GM12878 (cell line): ENCODE measurements around the gene RALGDS. TPM values are rescaled to one million over a fixed set of nuclear protein-coding genes. Genes with fewer than 3 reads are reported as not detected.

Experiments
- ATAC-seq: fragments of 200-7000 bp; cut with Tn5 transposase; 3 replicates; pipeline ENCODE4 v1.9.1; 2020; ENCODE audit warnings: mild to moderate bottlenecking, moderate library complexity
- BruUV-seq: library from RNA; stranded (reverse); fragments of 400-500 nt; replicated peaks from 2 replicates; lab custom pipeline; 2021; lab: Mats Ljungman, UMichigan
- CTCF ChIA-PET: fragments of 300-600 bp; sonication (Branson Sonifier 250); formaldehyde crosslinking; extraction: SDS; loops from one replicate; lab custom pipeline; 2021; ENCODE audit warnings: inconsistent platforms; lab: Yijun Ruan, JAX
- POLR2A ChIA-PET: fragments of 350-600 bp; formaldehyde crosslinking; extraction: SDS; loops from one replicate; lab custom pipeline; 2021; ENCODE audit warnings: inconsistent platforms; lab: Charles Lee
- RAD21 ChIA-PET: fragments of 300-600 bp; sonication (Branson Sonifier 250); formaldehyde crosslinking; loops from one replicate; lab custom pipeline; 2023; ENCODE audit warnings: antibody characterized with exemption; ENCODE audit not compliant: unreplicated experiment; lab: Charles Lee
- SMC1A ChIA-PET: fragments of 300-600 bp; sonication (Branson Sonifier 250); formaldehyde crosslinking; loops from one replicate; lab custom pipeline; 2023; ENCODE audit not compliant: unreplicated experiment, uncharacterized antibody; lab: Charles Lee
- DNase-seq: peaks from one replicate; pipeline ENCODE4 v3.0.0-alpha.2; 2011; ENCODE audit warnings: low read depth, low spot score
- FAIRE-seq: peaks from 3 replicates; lab custom pipeline; 2011; peaks lifted over from hg19 to GRCh38; lab: Jason Lieb, UNC
- H2AFZ ChIP-seq: 2 replicates; pipeline ENCODE4 v1.6.0; 2011; ENCODE audit warnings: low read depth, low read length, control low read depth; ENCODE audit not compliant: control insufficient read depth
- H3K27ac ChIP-seq: 2 replicates; pipeline ENCODE4 v1.5.1; 2011; ENCODE audit warnings: control low read depth; ENCODE audit not compliant: control insufficient read depth, insufficient read depth
- H3K27me3 ChIP-seq, 2 experiments: replicated peaks in 1 of 2; 2 replicates each; pipeline versions ENCODE4 v1.6.0 to v1.6.1; 2011; ENCODE audit warnings: low read length in 1 of 2; ENCODE audit not compliant: control insufficient read depth in 2 of 2, insufficient read depth in 2 of 2
- H3K36me3 ChIP-seq, 2 experiments: 2 replicates each; pipeline ENCODE4 v1.5.1; 2011; ENCODE audit warnings: low read length in 1 of 2; ENCODE audit not compliant: control insufficient read depth in 2 of 2, insufficient read depth in 2 of 2
- H3K4me1 ChIP-seq: 2 replicates; pipeline ENCODE4 v1.6.1; 2011; ENCODE audit warnings: mild to moderate bottlenecking, low read length, moderate library complexity, mixed read lengths; ENCODE audit not compliant: control insufficient read depth, insufficient read depth
- H3K4me2 ChIP-seq: 2 replicates; pipeline ENCODE4 v1.6.0; 2011; ENCODE audit warnings: control low read depth; ENCODE audit not compliant: control insufficient read depth, insufficient read depth
- H3K4me3 ChIP-seq: fragments of 200-600 bp; sonication (generic); 2 replicates; pipeline ENCODE4 v1.5.1; 2016
- H3K79me2 ChIP-seq: 2 replicates; pipeline ENCODE4 v1.6.0; 2011; ENCODE audit warnings: low read length; ENCODE audit not compliant: control insufficient read depth, insufficient read depth
- H3K9ac ChIP-seq: 2 replicates; pipeline ENCODE4 v1.8.0; 2011; ENCODE audit warnings: low read length, control low read depth, mixed read lengths; ENCODE audit not compliant: control insufficient read depth, insufficient read depth
- H3K9me3 ChIP-seq: replicated peaks from 3 replicates; pipeline ENCODE4 v1.5.1; 2011; ENCODE audit warnings: mild to moderate bottlenecking, low read length; ENCODE audit not compliant: control insufficient read depth, insufficient read depth
- H4K20me1 ChIP-seq: 2 replicates; pipeline ENCODE4 v1.6.0; 2011; ENCODE audit not compliant: control insufficient read depth, insufficient read depth
- CHD4 ChIP-seq: fragments of 200-600 bp; sonication (generic); IDR thresholded peaks from 2 replicates; pipeline ENCODE4 v1.6.1; 2016; ENCODE audit warnings: mild to moderate bottlenecking
- MTA3 ChIP-seq: IDR thresholded peaks from 2 replicates; pipeline ENCODE4 v1.6.1; 2012; ENCODE audit warnings: low read length, inconsistent platforms, borderline replicate concordance
- NFIC ChIP-seq: IDR thresholded peaks from 2 replicates; pipeline ENCODE4 v1.6.1; 2012; ENCODE audit warnings: low read depth, mild to moderate bottlenecking, inconsistent platforms, low read length, moderate library complexity
- NFYA ChIP-seq: IDR thresholded peaks from 2 replicates; pipeline ENCODE4 v1.6.1; 2011; ENCODE audit warnings: low read depth, mild to moderate bottlenecking, low read length, improper control_type of control experiment, borderline replicate concordance
- NR2F1 ChIP-seq: fragments of 450-650 bp; conservative IDR thresholded peaks from 2 replicates; pipeline ENCODE4 v1.6.1; 2017; ENCODE audit warnings: mild to moderate bottlenecking
- NRF1 ChIP-seq: conservative IDR thresholded peaks from 2 replicates; pipeline ENCODE4 v1.6.1; 2011; ENCODE audit warnings: mild to moderate bottlenecking, low read depth, low read length, improper control_type of control experiment
- PAX5 ChIP-seq: IDR thresholded peaks from 2 replicates; pipeline ENCODE4 v1.6.1; 2011; ENCODE audit warnings: low read depth, low read length, borderline replicate concordance
- POLR2A ChIP-seq: IDR thresholded peaks from 2 replicates; pipeline ENCODE4 v1.6.1; 2011; ENCODE audit warnings: low read depth, mild to moderate bottlenecking, low read length
- SMC3 ChIP-seq: IDR thresholded peaks from 2 replicates; pipeline ENCODE4 v1.6.1; 2011; ENCODE audit warnings: low read length, improper control_type of control experiment, borderline replicate concordance
- WGBS: methylation state at CpG from one replicate; pipeline ENCODE4 v1.1.6; 2016; ENCODE audit warnings: low lambda C conversion rate; ENCODE audit not compliant: insufficient replicate concordance, insufficient coverage; ENCODE audit errors: missing lambda C conversion rate; 5-methylcytosine and 5-hydroxymethylcytosine counted together
- in situ Hi-C: fragments of 300-500 bp; cut with MboI; formaldehyde crosslinking; loops from 9 replicates; pipeline ENCODE4 v1.14.3; 2018; ENCODE audit warnings: mixed read lengths
- intact Hi-C: fragments of 100-400 bp; cut with micrococcal nuclease; formaldehyde crosslinking; loops from one replicate; pipeline ENCODE4 v1.14.2; 2022; ENCODE audit not compliant: unreplicated experiment
- polyA plus RNA-seq, 11 experiments: library from polyadenylated mRNA; depleted of rRNA in 4 of 11; unstranded in 6 of 11; stranded (reverse) in 5 of 11; fragments of >200 nt; fragmentation: Nextera tagmentation in 4 of 11; fragmentation: Illumina TruSeq in 1 of 11; extraction: Ambion mirVana in 4 of 11; extraction: Trizol in 1 of 11; gene quantifications; 1 replicate in 1 of 11; 2 replicates in 10 of 11; pipeline versions ENCODE4 v1.2.1 to v1.2.3, GENCODE V29; 2011 to 2016; ENCODE audit warnings: inconsistent platforms in 2 of 11, missing spikeins in 2 of 11, low read depth in 1 of 11
- total RNA-seq, 4 experiments: library from RNA; depleted of rRNA in 3 of 4; stranded (reverse); fragments of >200 nt in 3 of 4; fragmentation: Illumina TruSeq in 1 of 4; extraction: Trizol in 1 of 4; gene quantifications; 2 replicates each; pipeline versions ENCODE4 v1.2.1 to v1.2.3, GENCODE V29; 2013 to 2021
- TF ChIP-seq, protein P1 (sequence below): IDR thresholded peaks from 2 replicates; pipeline ENCODE4 v1.6.1; 2012; ENCODE audit warnings: mild to moderate bottlenecking, low read depth, low read length

The RALGDS gene
- total and polyA plus RNA-seq, 10 of the 15 experiments (the other 5 are each of a cell fraction or from before 2014, with no cell fraction given), result 1.3 to 48.6 (median 21.2) TPM

DNA sequence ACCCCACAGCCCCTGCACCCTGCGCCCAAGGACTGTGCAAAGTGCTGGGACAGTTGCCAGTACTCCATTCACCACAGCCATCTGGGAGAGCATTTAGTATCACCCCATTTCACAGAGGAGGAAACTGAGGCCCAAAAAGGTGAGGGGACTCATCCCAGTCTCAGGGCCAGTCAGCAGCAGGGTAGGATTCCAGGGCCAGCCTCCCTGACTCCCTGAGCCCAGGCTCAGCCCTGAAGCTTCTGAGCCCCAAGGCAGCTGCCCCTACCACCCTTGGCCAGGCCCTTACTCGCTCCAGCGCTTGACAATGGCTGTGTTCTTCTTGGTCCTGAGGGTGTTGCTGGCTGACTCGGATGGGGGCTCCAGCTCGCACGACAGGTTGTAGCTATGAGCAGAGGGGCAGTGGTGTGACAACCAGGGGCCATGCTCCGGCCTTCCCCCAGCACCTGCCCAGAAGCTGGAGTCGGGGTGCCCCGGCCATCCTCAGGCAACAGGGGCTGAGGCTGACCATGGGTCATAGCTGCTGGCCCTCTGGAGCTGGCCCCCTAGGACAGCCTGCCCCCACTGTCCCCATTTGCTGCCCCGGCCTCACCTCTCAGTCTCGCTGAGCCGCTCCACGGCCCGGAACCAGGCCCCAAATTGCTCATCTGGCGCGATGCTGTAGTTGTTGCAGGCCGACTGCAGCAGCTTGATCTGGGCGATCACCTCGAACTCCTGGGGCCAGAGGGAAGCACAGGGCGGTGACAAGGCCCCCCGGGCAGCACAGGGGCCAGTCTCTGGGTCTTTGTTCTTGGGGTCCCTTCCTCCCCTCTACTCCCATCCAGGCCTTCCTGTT, 18.6 kb downstream of the RALGDS start:
- Histone ChIP-seq H4K20me1 (no peaks in the 10 kb centered on the region), H3K36me3 (peaks cover 29 to 36% of the 10 kb centered on the region in 2 experiments), H3K4me2 (no peak overlapping the region), H3K27ac (no peak overlapping the region), H3K4me1 (no peaks in the 10 kb centered on the region), H3K79me2 (no peaks in the 10 kb centered on the region), H3K27me3 (no peaks in the 10 kb centered on the region), H3K9me3 (peaks cover 2% of the 10 kb centered on the region; the same call in 1 of the 3 replicates), H3K4me3 (no peak overlapping the region), H3K9ac (no peak overlapping the region), H2AFZ (no peak overlapping the region)
- no TSS peak for BruUV-seq
- FAIRE-seq, result no peak
- ChIA-PET CTCF (interaction anchor here (1.1 to 22.5 kb wide), 4 partner anchors 13 to 177 kb away, joined by 3 to 401 read pairs (median 16); no protein-coding TSS in a partner anchor), POLR2A (interaction anchor here (0.6 to 2.4 kb wide), 3 partner anchors 42 to 1767 kb away, joined by 3 to 10 read pairs (median 7); no protein-coding TSS in a partner anchor), RAD21 (interaction anchor here (1.5 kb wide), 1 partner anchor 41 kb away, joined by 14 read pairs; no protein-coding TSS in a partner anchor), SMC1A (interaction anchor here (1.0 to 3.4 kb wide), 3 partner anchors 41 to 45 kb away, joined by 3 to 16 read pairs (median 7); no protein-coding TSS in a partner anchor)
- ATAC-seq, result no peak
- TF ChIP-seq POLR2A (0 out of 2 replicates have a peak, but pooled peaks have one; percentile 18), SMC3 (no peak)
- no peak for DNase-seq
- 86% methylated on average over 19 of the region's 21 CpGs for WGBS
- in situ Hi-C loops (no loop called here), intact Hi-C loops (loop anchor here (1.0 kb wide), 2 partner anchors 42 to 78 kb away; no protein-coding TSS in a partner anchor)

DNA sequence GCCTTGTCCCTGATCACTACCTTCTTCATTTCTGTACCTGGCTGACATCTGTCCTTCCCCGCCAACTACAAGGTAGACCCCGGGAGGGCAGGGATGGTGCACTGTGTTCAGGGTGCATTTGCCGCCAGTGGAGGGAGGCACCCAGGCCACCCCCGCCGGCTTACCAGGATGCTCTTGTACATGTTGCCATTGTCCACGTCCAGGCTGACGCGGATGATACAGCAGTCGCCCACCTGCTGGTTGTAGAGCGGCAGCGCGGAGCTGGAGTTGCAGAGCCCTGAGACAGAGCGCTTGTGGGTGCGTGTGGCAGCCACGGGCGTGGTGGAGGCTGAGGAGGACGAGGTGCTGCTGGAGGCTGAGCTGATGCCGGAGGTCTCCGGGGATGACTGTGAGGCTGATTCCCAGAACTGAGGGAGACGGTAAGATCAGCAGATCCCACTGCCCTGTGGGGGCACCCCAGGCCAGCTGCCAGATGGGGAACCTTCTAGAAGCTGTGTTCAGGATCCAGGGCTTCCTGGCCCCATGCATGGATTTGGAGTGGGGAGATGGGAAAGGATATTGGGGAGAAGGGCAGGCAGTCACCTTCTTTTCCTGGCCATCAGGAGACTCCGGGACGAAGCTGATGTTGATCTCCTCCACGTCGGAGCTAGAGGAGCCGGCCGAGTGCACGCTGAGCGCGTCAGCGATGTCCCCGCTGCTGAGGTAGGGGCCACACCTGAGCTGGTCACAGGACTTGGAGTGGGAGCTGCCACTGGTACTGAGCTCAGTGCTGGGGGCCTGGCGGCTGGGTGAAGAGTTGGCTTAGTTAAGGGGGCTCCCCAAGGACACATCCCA, 19.5 kb downstream of the RALGDS start:
- Histone ChIP-seq H3K4me2 (no peak overlapping the region), H4K20me1 (no peaks in the 10 kb centered on the region), H3K36me3 (peaks cover 29 to 33% of the 10 kb centered on the region in 2 experiments), H3K27me3 (no peaks in the 10 kb centered on the region), H3K9me3 (peaks cover 2% of the 10 kb centered on the region; the same call in 2 of the 3 replicates), H3K79me2 (no peaks in the 10 kb centered on the region), H3K4me1 (no peaks in the 10 kb centered on the region), H2AFZ (no peak overlapping the region), H3K4me3 (no peak overlapping the region), H3K9ac (no peak overlapping the region), H3K27ac (no peak overlapping the region)
- RAD21 ChIA-PET, result interaction anchor here (1.5 kb wide), 1 partner anchor 42 kb away, joined by 14 read pairs; no protein-coding TSS in a partner anchor
- BruUV-seq, result no TSS peak
- DNase-seq (no peak), FAIRE-seq (no peak), ATAC-seq (no peak)
- intact Hi-C loops, result no loop called here
- in situ Hi-C loops, result no loop called here
- POLR2A ChIA-PET, result interaction anchor here (0.6 to 2.4 kb wide), 3 partner anchors 42 to 1766 kb away, joined by 3 to 10 read pairs (median 7); no protein-coding TSS in a partner anchor
- 96% methylated on average over 30 of the region's 32 CpGs for WGBS
- SMC1A ChIA-PET, result interaction anchor here (1.0 to 3.4 kb wide), 3 partner anchors 42 to 45 kb away, joined by 3 to 16 read pairs (median 7); no protein-coding TSS in a partner anchor
- CTCF ChIA-PET, result interaction anchor here (0.7 to 22.5 kb wide), 5 partner anchors 13 to 176 kb away, joined by 3 to 401 read pairs (median 4); no protein-coding TSS in a partner anchor
- TF ChIP-seq NFIC, result no peak
- TF ChIP-seq MTA3, result no peak
- TF ChIP-seq, protein P1, sequence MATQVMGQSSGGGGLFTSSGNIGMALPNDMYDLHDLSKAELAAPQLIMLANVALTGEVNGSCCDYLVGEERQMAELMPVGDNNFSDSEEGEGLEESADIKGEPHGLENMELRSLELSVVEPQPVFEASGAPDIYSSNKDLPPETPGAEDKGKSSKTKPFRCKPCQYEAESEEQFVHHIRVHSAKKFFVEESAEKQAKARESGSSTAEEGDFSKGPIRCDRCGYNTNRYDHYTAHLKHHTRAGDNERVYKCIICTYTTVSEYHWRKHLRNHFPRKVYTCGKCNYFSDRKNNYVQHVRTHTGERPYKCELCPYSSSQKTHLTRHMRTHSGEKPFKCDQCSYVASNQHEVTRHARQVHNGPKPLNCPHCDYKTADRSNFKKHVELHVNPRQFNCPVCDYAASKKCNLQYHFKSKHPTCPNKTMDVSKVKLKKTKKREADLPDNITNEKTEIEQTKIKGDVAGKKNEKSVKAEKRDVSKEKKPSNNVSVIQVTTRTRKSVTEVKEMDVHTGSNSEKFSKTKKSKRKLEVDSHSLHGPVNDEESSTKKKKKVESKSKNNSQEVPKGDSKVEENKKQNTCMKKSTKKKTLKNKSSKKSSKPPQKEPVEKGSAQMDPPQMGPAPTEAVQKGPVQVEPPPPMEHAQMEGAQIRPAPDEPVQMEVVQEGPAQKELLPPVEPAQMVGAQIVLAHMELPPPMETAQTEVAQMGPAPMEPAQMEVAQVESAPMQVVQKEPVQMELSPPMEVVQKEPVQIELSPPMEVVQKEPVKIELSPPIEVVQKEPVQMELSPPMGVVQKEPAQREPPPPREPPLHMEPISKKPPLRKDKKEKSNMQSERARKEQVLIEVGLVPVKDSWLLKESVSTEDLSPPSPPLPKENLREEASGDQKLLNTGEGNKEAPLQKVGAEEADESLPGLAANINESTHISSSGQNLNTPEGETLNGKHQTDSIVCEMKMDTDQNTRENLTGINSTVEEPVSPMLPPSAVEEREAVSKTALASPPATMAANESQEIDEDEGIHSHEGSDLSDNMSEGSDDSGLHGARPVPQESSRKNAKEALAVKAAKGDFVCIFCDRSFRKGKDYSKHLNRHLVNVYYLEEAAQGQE, result no peak
- TF ChIP-seq NFYA, result no peak
- TF ChIP-seq NR2F1, result no peak
- TF ChIP-seq CHD4, result no peak
- TF ChIP-seq NRF1, result no peak
- TF ChIP-seq PAX5, result no peak
